ENCODE data around the gene DGKG. TPM values are rescaled to one million over a fixed set of nuclear protein-coding genes. Genes with fewer than 3 reads are reported as not detected.

Gene DGKG
- total and polyA plus RNA-seq, 9 of the 15 experiments (the other 6 are each of a cell fraction or from before 2014, with no cell fraction given) = 0.01 to 0.36 (median 0.15) TPM

DNA sequence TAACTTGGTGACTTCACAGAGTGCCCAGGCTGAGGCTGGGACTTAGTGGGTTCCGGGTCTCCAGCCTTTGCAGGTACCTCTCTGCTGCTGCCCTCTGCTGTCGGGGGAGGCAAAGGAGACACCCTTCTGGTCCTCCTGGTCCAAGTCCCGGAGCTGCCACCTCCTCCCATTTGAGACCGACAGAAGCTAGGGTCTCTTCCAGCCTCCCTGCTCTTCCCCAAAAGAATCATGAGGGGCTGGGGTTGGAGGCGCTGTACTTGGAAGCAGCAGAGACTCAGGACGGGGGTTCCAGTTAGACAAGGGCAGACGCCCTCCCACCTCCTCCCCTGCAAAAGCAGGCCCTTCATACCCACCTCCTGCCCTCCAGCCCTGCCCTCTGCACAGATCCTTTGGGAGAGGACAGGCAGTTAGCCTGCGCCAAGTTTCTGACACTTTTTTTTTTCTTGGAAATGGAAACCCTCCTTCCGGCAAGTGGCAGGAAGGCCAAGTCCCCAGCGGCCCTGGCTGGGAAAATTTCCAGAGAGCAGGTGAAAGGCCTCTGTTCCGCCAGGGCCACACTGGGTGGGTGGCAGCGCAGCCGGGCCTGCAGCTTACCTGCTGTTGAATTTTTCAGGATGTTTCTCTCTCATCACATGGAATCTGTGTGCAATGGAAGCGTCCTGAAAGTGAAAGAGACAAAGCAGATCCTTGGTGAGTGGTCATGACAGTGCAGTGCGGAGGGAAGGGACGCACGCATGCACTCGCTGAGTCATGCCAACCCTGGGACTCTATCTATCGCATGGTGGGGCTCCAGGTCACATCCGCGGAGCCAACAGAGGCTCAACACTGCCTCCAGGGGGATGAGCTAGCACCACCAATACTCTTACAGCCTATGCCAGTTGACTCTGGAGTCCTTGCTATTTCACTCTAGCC, 119.9 kb downstream of the DGKG start (continued):
- no peak for TF ChIP-seq ZZZ3 (IDR thresholded peaks at IDR 0.05)
- TF ChIP-seq, protein P1, sequence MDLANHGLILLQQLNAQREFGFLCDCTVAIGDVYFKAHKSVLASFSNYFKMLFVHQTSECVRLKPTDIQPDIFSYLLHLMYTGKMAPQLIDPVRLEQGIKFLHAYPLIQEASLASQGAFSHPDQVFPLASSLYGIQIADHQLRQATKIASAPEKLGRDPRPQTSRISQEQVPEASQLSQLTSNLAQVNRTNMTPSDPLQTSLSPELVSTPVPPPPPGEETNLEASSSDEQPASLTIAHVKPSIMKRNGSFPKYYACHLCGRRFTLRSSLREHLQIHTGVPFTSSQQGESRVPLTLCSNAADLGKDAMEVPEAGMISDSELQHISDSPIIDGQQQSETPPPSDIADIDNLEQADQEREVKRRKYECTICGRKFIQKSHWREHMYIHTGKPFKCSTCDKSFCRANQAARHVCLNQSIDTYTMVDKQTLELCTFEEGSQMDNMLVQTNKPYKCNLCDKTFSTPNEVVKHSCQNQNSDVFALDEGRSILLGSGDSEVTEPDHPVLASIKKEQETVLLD (IDR thresholded peaks at IDR 0.05) = no peak
- TF ChIP-seq, protein P2, sequence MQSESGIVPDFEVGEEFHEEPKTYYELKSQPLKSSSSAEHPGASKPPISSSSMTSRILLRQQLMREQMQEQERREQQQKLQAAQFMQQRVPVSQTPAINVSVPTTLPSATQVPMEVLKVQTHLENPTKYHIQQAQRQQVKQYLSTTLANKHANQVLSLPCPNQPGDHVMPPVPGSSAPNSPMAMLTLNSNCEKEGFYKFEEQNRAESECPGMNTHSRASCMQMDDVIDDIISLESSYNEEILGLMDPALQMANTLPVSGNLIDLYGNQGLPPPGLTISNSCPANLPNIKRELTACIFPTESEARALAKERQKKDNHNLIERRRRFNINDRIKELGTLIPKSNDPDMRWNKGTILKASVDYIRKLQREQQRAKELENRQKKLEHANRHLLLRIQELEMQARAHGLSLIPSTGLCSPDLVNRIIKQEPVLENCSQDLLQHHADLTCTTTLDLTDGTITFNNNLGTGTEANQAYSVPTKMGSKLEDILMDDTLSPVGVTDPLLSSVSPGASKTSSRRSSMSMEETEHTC (IDR thresholded peaks at IDR 0.05) = no peak
- TF ChIP-seq KDM1A (IDR thresholded peaks at IDR 0.05) = no peak
- TF ChIP-seq ZNF133 (CRISPR knock-in tag; IDR thresholded peaks at IDR 0.05) = no peak
- TF ChIP-seq ZFX (CRISPR knock-in tag; IDR thresholded peaks at IDR 0.05) = no peak
- peak; percentile 69 for TF ChIP-seq DPF2 (IDR thresholded peaks at IDR 0.05)
- TF ChIP-seq HNRNPLL (IDR thresholded peaks at IDR 0.05; ENCODE audit: low read depth, low read length, poor library complexity, severe bottlenecking) = no peak
- peak; percentile 80 for TF ChIP-seq CTBP1 (IDR thresholded peaks at IDR 0.05; ENCODE audit: borderline replicate concordance)
- no peak for TF ChIP-seq MEF2D (tag; conservative IDR thresholded peaks at IDR 0.05; ENCODE audit: low read depth)
- TF ChIP-seq U2AF2 (optimal IDR thresholded peaks at IDR 0.05; ENCODE audit: low read depth, low read length) = no peak
- TF ChIP-seq HMGN3 (IDR thresholded peaks at IDR 0.05; ENCODE audit: borderline replicate concordance, extremely low read depth, insufficient read length, low read depth, low read length) = no peak
- TF ChIP-seq, protein P3, sequence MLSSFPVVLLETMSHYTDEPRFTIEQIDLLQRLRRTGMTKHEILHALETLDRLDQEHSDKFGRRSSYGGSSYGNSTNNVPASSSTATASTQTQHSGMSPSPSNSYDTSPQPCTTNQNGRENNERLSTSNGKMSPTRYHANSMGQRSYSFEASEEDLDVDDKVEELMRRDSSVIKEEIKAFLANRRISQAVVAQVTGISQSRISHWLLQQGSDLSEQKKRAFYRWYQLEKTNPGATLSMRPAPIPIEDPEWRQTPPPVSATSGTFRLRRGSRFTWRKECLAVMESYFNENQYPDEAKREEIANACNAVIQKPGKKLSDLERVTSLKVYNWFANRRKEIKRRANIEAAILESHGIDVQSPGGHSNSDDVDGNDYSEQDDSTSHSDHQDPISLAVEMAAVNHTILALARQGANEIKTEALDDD (IDR thresholded peaks at IDR 0.05) = no peak
- TF ChIP-seq, protein P4, sequence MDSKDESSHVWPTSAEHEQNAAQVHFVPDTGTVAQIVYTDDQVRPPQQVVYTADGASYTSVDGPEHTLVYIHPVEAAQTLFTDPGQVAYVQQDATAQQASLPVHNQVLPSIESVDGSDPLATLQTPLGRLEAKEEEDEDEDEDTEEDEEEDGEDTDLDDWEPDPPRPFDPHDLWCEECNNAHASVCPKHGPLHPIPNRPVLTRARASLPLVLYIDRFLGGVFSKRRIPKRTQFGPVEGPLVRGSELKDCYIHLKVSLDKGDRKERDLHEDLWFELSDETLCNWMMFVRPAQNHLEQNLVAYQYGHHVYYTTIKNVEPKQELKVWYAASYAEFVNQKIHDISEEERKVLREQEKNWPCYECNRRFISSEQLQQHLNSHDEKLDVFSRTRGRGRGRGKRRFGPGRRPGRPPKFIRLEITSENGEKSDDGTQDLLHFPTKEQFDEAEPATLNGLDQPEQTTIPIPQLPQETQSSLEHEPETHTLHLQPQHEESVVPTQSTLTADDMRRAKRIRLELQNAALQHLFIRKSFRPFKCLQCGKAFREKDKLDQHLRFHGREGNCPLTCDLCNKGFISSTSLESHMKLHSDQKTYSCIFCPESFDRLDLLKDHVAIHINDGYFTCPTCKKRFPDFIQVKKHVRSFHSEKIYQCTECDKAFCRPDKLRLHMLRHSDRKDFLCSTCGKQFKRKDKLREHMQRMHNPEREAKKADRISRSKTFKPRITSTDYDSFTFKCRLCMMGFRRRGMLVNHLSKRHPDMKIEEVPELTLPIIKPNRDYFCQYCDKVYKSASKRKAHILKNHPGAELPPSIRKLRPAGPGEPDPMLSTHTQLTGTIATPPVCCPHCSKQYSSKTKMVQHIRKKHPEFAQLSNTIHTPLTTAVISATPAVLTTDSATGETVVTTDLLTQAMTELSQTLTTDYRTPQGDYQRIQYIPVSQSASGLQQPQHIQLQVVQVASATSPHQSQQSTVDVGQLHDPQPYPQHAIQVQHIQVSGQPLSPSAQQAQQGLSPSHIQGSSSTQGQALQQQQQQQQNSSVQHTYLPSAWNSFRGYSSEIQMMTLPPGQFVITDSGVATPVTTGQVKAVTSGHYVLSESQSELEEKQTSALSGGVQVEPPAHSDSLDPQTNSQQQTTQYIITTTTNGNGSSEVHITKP (IDR thresholded peaks at IDR 0.05; ENCODE audit: partially characterized antibody) = no peak
- TF ChIP-seq, protein P5, sequence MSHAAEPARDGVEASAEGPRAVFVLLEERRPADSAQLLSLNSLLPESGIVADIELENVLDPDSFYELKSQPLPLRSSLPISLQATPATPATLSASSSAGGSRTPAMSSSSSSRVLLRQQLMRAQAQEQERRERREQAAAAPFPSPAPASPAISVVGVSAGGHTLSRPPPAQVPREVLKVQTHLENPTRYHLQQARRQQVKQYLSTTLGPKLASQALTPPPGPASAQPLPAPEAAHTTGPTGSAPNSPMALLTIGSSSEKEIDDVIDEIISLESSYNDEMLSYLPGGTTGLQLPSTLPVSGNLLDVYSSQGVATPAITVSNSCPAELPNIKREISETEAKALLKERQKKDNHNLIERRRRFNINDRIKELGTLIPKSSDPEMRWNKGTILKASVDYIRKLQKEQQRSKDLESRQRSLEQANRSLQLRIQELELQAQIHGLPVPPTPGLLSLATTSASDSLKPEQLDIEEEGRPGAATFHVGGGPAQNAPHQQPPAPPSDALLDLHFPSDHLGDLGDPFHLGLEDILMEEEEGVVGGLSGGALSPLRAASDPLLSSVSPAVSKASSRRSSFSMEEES (CRISPR knock-in tag; IDR thresholded peaks at IDR 0.05) = no peak
- no peak for TF ChIP-seq POLR2AphosphoS2 (IDR thresholded peaks at IDR 0.05; ENCODE audit: low read length)
- peak; percentile 54; the same call in 1 of the 2 replicates for TF ChIP-seq ETV5 (CRISPR knock-in tag; IDR thresholded peaks at IDR 0.05; ENCODE audit: low read depth)
- TF ChIP-seq GATA2 (CRISPR knock-in tag; IDR thresholded peaks at IDR 0.05) = no peak
- no peak for TF ChIP-seq FOXJ3 (CRISPR knock-in tag; IDR thresholded peaks at IDR 0.05)
